GM20000 (cell line): ENCODE measurements around the gene C1orf146.
"Not testable (repeated sequence)": the region's sequence is repeated elsewhere in the genome, so short reads cannot be mapped to it uniquely, and the experiment has no call there.

Experiments used
- DNase-seq: peaks from one replicate; pipeline ENCODE4 v3.0.0; 2012; ENCODE audit warnings: low spot score
- CTCF ChIP-seq: IDR thresholded peaks from 2 replicates; pipeline ENCODE4 v1.5.1; 2012; ENCODE audit warnings: mild to moderate bottlenecking, control low read depth; ENCODE audit errors: extremely low read depth, missing control alignments

Gene C1orf146

GRCh38 chr1:92273039-92273438, 55.3 kb downstream of the C1orf146 start:
- DNase-seq = no peak
- no peak for TF ChIP-seq CTCF

- no peak for DNase-seq
- no peak for TF ChIP-seq CTCF
These were observed 57.2 kb downstream of the C1orf146 start for GRCh38 chr1:92274939-92275338.

GRCh38 chr1:92276082-92276481, 58.4 kb downstream of the C1orf146 start:
- no peak for TF ChIP-seq CTCF

GRCh38 chr1:92277105-92277723, 59.5 kb downstream of the C1orf146 start:
- no peak for TF ChIP-seq CTCF
- DNase-seq = no peak

More at GRCh38 chr1:92276082-92276481, 58.4 kb downstream of the C1orf146 start:
- no peak for DNase-seq

GRCh38 chr1:92279781-92280180, 62.1 kb downstream of the C1orf146 start:
- DNase-seq = not testable (repeated sequence)

GRCh38 chr1:92281411-92281810, 63.7 kb downstream of the C1orf146 start:
- DNase-seq = not testable (repeated sequence)

GRCh38 chr1:92291372-92291999, 73.8 kb downstream of the C1orf146 start:
- DNase-seq = peak; percentile 25
- peak; percentile 11 for TF ChIP-seq CTCF
